GM12878 (cell line): ENCODE data around the gene ZCWPW2. TPM values are rescaled to one million over a fixed set of nuclear protein-coding genes. Genes with fewer than 3 reads are reported as not detected.

Source experiments
- ATAC-seq: fragments of 200-7000 bp; cut with Tn5 transposase; 3 replicates; pipeline ENCODE4 v1.9.1; 2020; ENCODE audit warnings: mild to moderate bottlenecking, moderate library complexity
- BruUV-seq: library from RNA; stranded (reverse); fragments of 400-500 nt; replicated peaks from 2 replicates; lab custom pipeline; 2021; lab: Mats Ljungman, UMichigan
- CTCF ChIA-PET: fragments of 300-600 bp; sonication (Branson Sonifier 250); formaldehyde crosslinking; extraction: SDS; loops from one replicate; lab custom pipeline; 2021; ENCODE audit warnings: inconsistent platforms; lab: Yijun Ruan, JAX
- POLR2A ChIA-PET: fragments of 350-600 bp; formaldehyde crosslinking; extraction: SDS; loops from one replicate; lab custom pipeline; 2021; ENCODE audit warnings: inconsistent platforms; lab: Charles Lee
- RAD21 ChIA-PET: fragments of 300-600 bp; sonication (Branson Sonifier 250); formaldehyde crosslinking; loops from one replicate; lab custom pipeline; 2023; ENCODE audit warnings: antibody characterized with exemption; ENCODE audit not compliant: unreplicated experiment; lab: Charles Lee
- SMC1A ChIA-PET: fragments of 300-600 bp; sonication (Branson Sonifier 250); formaldehyde crosslinking; loops from one replicate; lab custom pipeline; 2023; ENCODE audit not compliant: unreplicated experiment, uncharacterized antibody; lab: Charles Lee
- DNase-seq: peaks from one replicate; pipeline ENCODE4 v3.0.0-alpha.2; 2011; ENCODE audit warnings: low read depth, low spot score
- FAIRE-seq: peaks from 3 replicates; lab custom pipeline; 2011; peaks lifted over from hg19 to GRCh38; lab: Jason Lieb, UNC
- H2AFZ ChIP-seq: 2 replicates; pipeline ENCODE4 v1.6.0; 2011; ENCODE audit warnings: low read depth, low read length, control low read depth; ENCODE audit not compliant: control insufficient read depth
- H3K27ac ChIP-seq: 2 replicates; pipeline ENCODE4 v1.5.1; 2011; ENCODE audit warnings: control low read depth; ENCODE audit not compliant: control insufficient read depth, insufficient read depth
- H3K27me3 ChIP-seq, 2 experiments: replicated peaks in 1 of 2; 2 replicates each; pipeline versions ENCODE4 v1.6.0 to v1.6.1; 2011; ENCODE audit warnings: low read length in 1 of 2; ENCODE audit not compliant: control insufficient read depth in 2 of 2, insufficient read depth in 2 of 2
- H3K36me3 ChIP-seq, 2 experiments: 2 replicates each; pipeline ENCODE4 v1.5.1; 2011; ENCODE audit warnings: low read length in 1 of 2; ENCODE audit not compliant: control insufficient read depth in 2 of 2, insufficient read depth in 2 of 2
- H3K4me1 ChIP-seq: 2 replicates; pipeline ENCODE4 v1.6.1; 2011; ENCODE audit warnings: mild to moderate bottlenecking, low read length, moderate library complexity, mixed read lengths; ENCODE audit not compliant: control insufficient read depth, insufficient read depth
- H3K4me2 ChIP-seq: 2 replicates; pipeline ENCODE4 v1.6.0; 2011; ENCODE audit warnings: control low read depth; ENCODE audit not compliant: control insufficient read depth, insufficient read depth
- H3K4me3 ChIP-seq: fragments of 200-600 bp; sonication (generic); 2 replicates; pipeline ENCODE4 v1.5.1; 2016
- H3K79me2 ChIP-seq: 2 replicates; pipeline ENCODE4 v1.6.0; 2011; ENCODE audit warnings: low read length; ENCODE audit not compliant: control insufficient read depth, insufficient read depth
- H3K9ac ChIP-seq: 2 replicates; pipeline ENCODE4 v1.8.0; 2011; ENCODE audit warnings: low read length, control low read depth, mixed read lengths; ENCODE audit not compliant: control insufficient read depth, insufficient read depth
- H3K9me3 ChIP-seq: replicated peaks from 3 replicates; pipeline ENCODE4 v1.5.1; 2011; ENCODE audit warnings: mild to moderate bottlenecking, low read length; ENCODE audit not compliant: control insufficient read depth, insufficient read depth
- H4K20me1 ChIP-seq: 2 replicates; pipeline ENCODE4 v1.6.0; 2011; ENCODE audit not compliant: control insufficient read depth, insufficient read depth
- BRCA1 ChIP-seq: IDR thresholded peaks from 2 replicates; pipeline ENCODE4 v1.6.1; 2011; ENCODE audit warnings: low read depth, low read length, improper control_type of control experiment
- E2F4 ChIP-seq: IDR thresholded peaks from 2 replicates; pipeline ENCODE4 v1.6.1; 2012; ENCODE audit warnings: low read depth, low read length, improper control_type of control experiment
- MEF2A ChIP-seq: IDR thresholded peaks from 2 replicates; pipeline ENCODE4 v1.6.1; 2011; ENCODE audit warnings: low read depth, mild to moderate bottlenecking, low read length, moderate library complexity; ENCODE audit not compliant: insufficient read depth
- MLLT1 ChIP-seq: fragments of 450-650 bp; IDR thresholded peaks from 2 replicates; pipeline ENCODE4 v1.6.1; 2016; ENCODE audit warnings: mild to moderate bottlenecking
- NFYB ChIP-seq: IDR thresholded peaks from 2 replicates; pipeline ENCODE4 v1.6.1; 2011; ENCODE audit warnings: low read depth, mild to moderate bottlenecking, low read length, improper control_type of control experiment, moderate library complexity; ENCODE audit not compliant: insufficient read depth
- PAX5 ChIP-seq: IDR thresholded peaks from 2 replicates; pipeline ENCODE4 v1.6.1; 2011; ENCODE audit warnings: low read depth, low read length, borderline replicate concordance
- SMARCA5 ChIP-seq: fragments of 450-650 bp; IDR thresholded peaks from 2 replicates; pipeline ENCODE4 v1.6.1; 2017; ENCODE audit warnings: mild to moderate bottlenecking
- WGBS: methylation state at CpG from one replicate; pipeline ENCODE4 v1.1.6; 2016; ENCODE audit warnings: low lambda C conversion rate; ENCODE audit not compliant: insufficient replicate concordance, insufficient coverage; ENCODE audit errors: missing lambda C conversion rate; 5-methylcytosine and 5-hydroxymethylcytosine counted together
- in situ Hi-C: fragments of 300-500 bp; cut with MboI; formaldehyde crosslinking; loops from 9 replicates; pipeline ENCODE4 v1.14.3; 2018; ENCODE audit warnings: mixed read lengths
- intact Hi-C: fragments of 100-400 bp; cut with micrococcal nuclease; formaldehyde crosslinking; loops from one replicate; pipeline ENCODE4 v1.14.2; 2022; ENCODE audit not compliant: unreplicated experiment
- polyA plus RNA-seq, 11 experiments: library from polyadenylated mRNA; depleted of rRNA in 4 of 11; unstranded in 6 of 11; stranded (reverse) in 5 of 11; fragments of >200 nt; fragmentation: Nextera tagmentation in 4 of 11; fragmentation: Illumina TruSeq in 1 of 11; extraction: Ambion mirVana in 4 of 11; extraction: Trizol in 1 of 11; gene quantifications; 1 replicate in 1 of 11; 2 replicates in 10 of 11; pipeline versions ENCODE4 v1.2.1 to v1.2.3, GENCODE V29; 2011 to 2016; ENCODE audit warnings: inconsistent platforms in 2 of 11, missing spikeins in 2 of 11, low read depth in 1 of 11
- total RNA-seq, 4 experiments: library from RNA; depleted of rRNA in 3 of 4; stranded (reverse); fragments of >200 nt in 3 of 4; fragmentation: Illumina TruSeq in 1 of 4; extraction: Trizol in 1 of 4; gene quantifications; 2 replicates each; pipeline versions ENCODE4 v1.2.1 to v1.2.3, GENCODE V29; 2013 to 2021
- TF ChIP-seq, protein P1 (sequence below): IDR thresholded peaks from 2 replicates; pipeline ENCODE4 v1.6.1; 2011; ENCODE audit warnings: mild to moderate bottlenecking, low read depth, low read length, moderate library complexity; ENCODE audit not compliant: insufficient replicate concordance

ZCWPW2 gene
- total and polyA plus RNA-seq, 10 of the 15 experiments (the other 5 are each of a cell fraction or from before 2014, with no cell fraction given): 0.09 to 0.38 (median 0.22) TPM; not detected in 3

DNA sequence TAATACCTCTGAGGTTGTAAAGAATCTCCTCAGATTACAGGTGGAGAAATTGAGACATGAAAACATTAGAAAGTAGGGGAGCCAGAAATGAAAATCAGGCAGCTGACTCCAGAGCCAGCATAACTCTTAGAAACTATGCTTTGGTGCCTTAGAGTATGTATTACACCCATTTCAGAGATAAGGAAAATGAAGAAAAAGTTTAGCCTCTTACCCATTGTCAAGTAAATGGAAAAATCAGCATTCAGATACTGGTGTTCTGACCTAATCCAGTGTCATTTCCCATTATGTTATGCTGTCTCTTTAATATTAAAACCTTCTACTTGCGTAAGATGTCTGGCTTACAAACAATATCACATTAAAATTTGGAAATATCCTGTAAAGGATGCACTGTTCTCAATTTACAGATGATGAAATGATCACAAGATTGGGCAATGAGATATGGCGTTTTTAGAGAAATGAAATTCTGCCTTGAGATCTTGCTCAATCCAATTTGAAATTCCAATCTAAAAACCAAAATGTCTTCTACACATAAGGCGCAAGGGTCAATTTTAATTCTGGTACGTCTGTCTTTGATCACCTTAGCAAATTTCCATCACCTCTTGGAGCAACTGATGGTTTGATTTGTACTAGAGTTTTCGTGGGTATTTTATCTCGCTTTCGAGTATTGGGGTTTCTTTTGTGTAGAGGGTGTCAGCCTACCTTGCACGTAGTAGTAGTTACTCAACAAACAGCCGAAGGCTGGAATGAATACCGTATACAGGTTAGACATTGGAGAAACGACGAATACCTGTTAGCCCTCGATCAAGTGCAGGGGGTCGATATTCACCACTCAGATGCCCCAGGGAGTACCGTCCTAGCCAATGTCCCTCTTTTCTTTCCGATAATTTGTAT lies 902 bp upstream of the ZCWPW2 start:
- DNase-seq (no peak), ATAC-seq (no peak), FAIRE-seq (no peak)
- POLR2A ChIA-PET: interaction anchor here (1.6 to 1.9 kb wide), 2 partner anchors 21 to 636 kb away, joined by 12 to 17 read pairs; no protein-coding TSS in a partner anchor
- 85% methylated on average over 16 of the region's 16 CpGs for WGBS
- H3K4me2 ChIP-seq: peak overlapping the region; percentile 84
- H3K4me3 ChIP-seq: peak overlapping the region; percentile 81
- H3K79me2 ChIP-seq: peaks cover 63% of the 10 kb centered on the region
- no peak for TF ChIP-seq MEF2A
- TF ChIP-seq NFYB: no peak
- TF ChIP-seq SMARCA5: no peak
- TF ChIP-seq MLLT1: peak; percentile 62; the same call in 1 of the 2 replicates
- TF ChIP-seq E2F4: no peak
- TF ChIP-seq BRCA1: no peak
- TF ChIP-seq, protein P1, sequence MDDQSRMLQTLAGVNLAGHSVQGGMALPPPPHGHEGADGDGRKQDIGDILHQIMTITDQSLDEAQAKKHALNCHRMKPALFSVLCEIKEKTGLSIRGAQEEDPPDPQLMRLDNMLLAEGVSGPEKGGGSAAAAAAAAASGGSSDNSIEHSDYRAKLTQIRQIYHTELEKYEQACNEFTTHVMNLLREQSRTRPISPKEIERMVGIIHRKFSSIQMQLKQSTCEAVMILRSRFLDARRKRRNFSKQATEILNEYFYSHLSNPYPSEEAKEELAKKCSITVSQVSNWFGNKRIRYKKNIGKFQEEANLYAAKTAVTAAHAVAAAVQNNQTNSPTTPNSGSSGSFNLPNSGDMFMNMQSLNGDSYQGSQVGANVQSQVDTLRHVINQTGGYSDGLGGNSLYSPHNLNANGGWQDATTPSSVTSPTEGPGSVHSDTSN: no peak
- no peak for TF ChIP-seq PAX5
- peak overlapping the region; percentile 97 for H3K27ac ChIP-seq
- no peaks in the 10 kb centered on the region for H4K20me1 ChIP-seq
- H3K9ac ChIP-seq: peak overlapping the region; percentile 98
- RAD21 ChIA-PET: interaction anchor here (1.0 to 1.6 kb wide), 2 partner anchors 20 to 21 kb away, joined by 4 to 5 read pairs; no protein-coding TSS in a partner anchor
- intact Hi-C loops: loop anchor here (10.0 kb wide), 1 partner anchor 863 kb away; the partner anchor contains the start of gene SLC4A7
- H3K9me3 ChIP-seq: no peaks in the 10 kb centered on the region
- SMC1A ChIA-PET: interaction anchor here (0.6 to 2.4 kb wide), 4 partner anchors 8 to 633 kb away, joined by 3 to 7 read pairs (median 4); no protein-coding TSS in a partner anchor
- no peaks in the 10 kb centered on the region for H3K4me1 ChIP-seq
- TSS peak; percentile 58 for BruUV-seq
- no peaks in the 10 kb centered on the region for H3K27me3 ChIP-seq
- H3K36me3 ChIP-seq: no peaks in the 10 kb centered on the region
- CTCF ChIA-PET: interaction anchor here (1.7 to 2.0 kb wide), 4 partner anchors 10 to 635 kb away, joined by 7 to 18 read pairs (median 10); no protein-coding TSS in a partner anchor
- in situ Hi-C loops: loop anchor here (10.0 to 25.0 kb wide), 2 partner anchors 863 to 1210 kb away; partner anchors contain the start of gene SLC4A7
- H2AFZ ChIP-seq: peak overlapping the region; percentile 87
